PFSK-1 (cell line): ENCODE data around the gene SMTN.

Source experiments
- FOXP2 ChIP-seq: optimal IDR thresholded peaks from 2 replicates; pipeline ENCODE3; 2011; ENCODE audit warnings: borderline replicate concordance, control low read depth, inconsistent platforms; ENCODE audit not compliant: insufficient read depth; ENCODE audit errors: extremely low read length, extremely low read depth
- POLR2AphosphoS5 ChIP-seq: IDR thresholded peaks from 2 replicates; pipeline ENCODE4 v1.6.1; 2012; ENCODE audit warnings: low read depth, mild to moderate bottlenecking, control low read depth, low read length, moderate library complexity
- SIN3A ChIP-seq: IDR thresholded peaks from 2 replicates; pipeline ENCODE4 v1.6.1; 2012; ENCODE audit warnings: mild to moderate bottlenecking, low read length, moderate library complexity, borderline replicate concordance; ENCODE audit not compliant: insufficient read depth
- TAF1 ChIP-seq: IDR thresholded peaks from 2 replicates; pipeline ENCODE4 v1.6.1; 2012; ENCODE audit warnings: low read length, control low read depth, borderline replicate concordance; ENCODE audit not compliant: insufficient read depth
- TF ChIP-seq, protein P1 (sequence below), 2 experiments: IDR thresholded peaks; 2 replicates each; pipeline versions ENCODE4 v1.6.1 to v1.8.0; 2011 to 2012; ENCODE audit warnings: low read depth in 2 of 2, low read length in 2 of 2, control low read depth in 1 of 2, inconsistent platforms in 1 of 2, mild to moderate bottlenecking in 1 of 2, moderate library complexity in 1 of 2; ENCODE audit not compliant: insufficient read depth in 1 of 2

The SMTN gene

GRCh38 chr22:31086703-31087330 lies 5.7 kb downstream of the SMTN start:
- TF ChIP-seq FOXP2 (no peak), POLR2AphosphoS5 (no peak), TAF1 (no peak), SIN3A (no peak)
- TF ChIP-seq, protein P1, sequence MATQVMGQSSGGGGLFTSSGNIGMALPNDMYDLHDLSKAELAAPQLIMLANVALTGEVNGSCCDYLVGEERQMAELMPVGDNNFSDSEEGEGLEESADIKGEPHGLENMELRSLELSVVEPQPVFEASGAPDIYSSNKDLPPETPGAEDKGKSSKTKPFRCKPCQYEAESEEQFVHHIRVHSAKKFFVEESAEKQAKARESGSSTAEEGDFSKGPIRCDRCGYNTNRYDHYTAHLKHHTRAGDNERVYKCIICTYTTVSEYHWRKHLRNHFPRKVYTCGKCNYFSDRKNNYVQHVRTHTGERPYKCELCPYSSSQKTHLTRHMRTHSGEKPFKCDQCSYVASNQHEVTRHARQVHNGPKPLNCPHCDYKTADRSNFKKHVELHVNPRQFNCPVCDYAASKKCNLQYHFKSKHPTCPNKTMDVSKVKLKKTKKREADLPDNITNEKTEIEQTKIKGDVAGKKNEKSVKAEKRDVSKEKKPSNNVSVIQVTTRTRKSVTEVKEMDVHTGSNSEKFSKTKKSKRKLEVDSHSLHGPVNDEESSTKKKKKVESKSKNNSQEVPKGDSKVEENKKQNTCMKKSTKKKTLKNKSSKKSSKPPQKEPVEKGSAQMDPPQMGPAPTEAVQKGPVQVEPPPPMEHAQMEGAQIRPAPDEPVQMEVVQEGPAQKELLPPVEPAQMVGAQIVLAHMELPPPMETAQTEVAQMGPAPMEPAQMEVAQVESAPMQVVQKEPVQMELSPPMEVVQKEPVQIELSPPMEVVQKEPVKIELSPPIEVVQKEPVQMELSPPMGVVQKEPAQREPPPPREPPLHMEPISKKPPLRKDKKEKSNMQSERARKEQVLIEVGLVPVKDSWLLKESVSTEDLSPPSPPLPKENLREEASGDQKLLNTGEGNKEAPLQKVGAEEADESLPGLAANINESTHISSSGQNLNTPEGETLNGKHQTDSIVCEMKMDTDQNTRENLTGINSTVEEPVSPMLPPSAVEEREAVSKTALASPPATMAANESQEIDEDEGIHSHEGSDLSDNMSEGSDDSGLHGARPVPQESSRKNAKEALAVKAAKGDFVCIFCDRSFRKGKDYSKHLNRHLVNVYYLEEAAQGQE (IDR thresholded peaks at IDR 0.05; ENCODE audit: insufficient read depth in 1 of 2, low read depth in 2 of 2, low read length in 2 of 2) = no peak

- TF ChIP-seq TAF1 (no peak), FOXP2 (no peak), SIN3A (no peak), POLR2AphosphoS5 (no peak)
- TF ChIP-seq, protein P1 (IDR thresholded peaks at IDR 0.05; ENCODE audit: insufficient read depth in 1 of 2, low read depth in 2 of 2, low read length in 2 of 2) = no peak
Measured at GRCh38 chr22:31087744-31088215, 6.7 kb downstream of the SMTN start.

GRCh38 chr22:31088233-31088986 lies 7.3 kb downstream of the SMTN start:
- no peak for TF ChIP-seq FOXP2
- no peak for TF ChIP-seq POLR2AphosphoS5
- TF ChIP-seq TAF1 = no peak
- TF ChIP-seq, protein P1 (IDR thresholded peaks at IDR 0.05; ENCODE audit: insufficient read depth in 1 of 2, low read depth in 2 of 2, low read length in 2 of 2) = no peak
- TF ChIP-seq SIN3A = no peak

DNA sequence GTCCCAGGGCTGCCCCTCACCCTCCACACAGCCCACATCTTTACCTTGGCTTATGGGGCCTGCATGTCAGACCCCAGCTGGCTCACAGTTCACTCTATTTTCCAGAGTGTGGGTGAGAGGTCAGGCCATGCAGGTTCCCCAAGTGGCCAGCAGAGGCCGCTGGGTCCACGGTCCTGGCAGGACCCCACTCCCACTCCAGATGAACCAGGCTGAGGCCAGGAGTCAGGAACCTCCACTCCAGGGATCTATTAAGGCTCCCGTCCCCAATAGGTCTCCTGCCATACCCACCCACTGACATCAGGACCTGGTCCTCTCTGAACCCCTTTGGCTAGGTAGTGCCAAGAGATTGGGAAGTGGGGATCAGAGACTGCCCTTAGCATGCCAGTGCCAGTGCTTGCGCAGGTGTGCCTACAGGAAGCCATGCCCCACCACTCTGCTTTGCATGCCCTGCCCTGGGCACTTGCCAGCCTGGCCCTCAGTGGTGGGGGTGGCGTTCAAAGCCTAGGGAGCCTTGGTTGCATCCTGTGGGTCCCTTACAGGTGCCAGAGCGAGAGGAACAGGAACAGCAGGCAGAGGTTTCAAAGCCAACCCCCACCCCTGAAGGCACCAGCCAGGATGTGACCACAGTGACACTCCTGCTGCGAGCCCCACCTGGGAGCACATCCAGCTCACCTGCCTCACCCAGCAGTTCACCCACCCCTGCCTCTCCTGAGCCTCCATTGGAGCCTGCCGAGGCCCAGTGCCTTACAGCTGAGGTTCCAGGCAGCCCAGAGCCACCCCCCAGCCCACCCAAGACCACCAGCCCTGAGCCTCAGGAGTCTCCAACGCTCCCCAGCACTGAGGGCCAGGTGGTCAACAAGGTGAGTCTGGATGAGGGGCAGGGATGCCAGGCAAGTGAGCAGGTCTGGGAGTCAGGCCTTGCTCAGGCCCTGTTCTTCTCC lies 8.3 kb downstream of the SMTN start:
- TF ChIP-seq, protein P1 (IDR thresholded peaks at IDR 0.05; ENCODE audit: insufficient read depth in 1 of 2, low read depth in 2 of 2, low read length in 2 of 2) = no peak
- TF ChIP-seq TAF1 (no peak), FOXP2 (no peak), POLR2AphosphoS5 (no peak)
